ENCODE measurements around the gene MYO9A.

- no peak for TF ChIP-seq CTCF (IDR thresholded peaks at IDR 0.05)
- no peak for TF ChIP-seq EZH2 (IDR thresholded peaks at IDR 0.05; ENCODE audit: borderline replicate concordance, insufficient read depth, low read depth, low read length, poor library complexity, severe bottlenecking)
These were observed 106.5 kb downstream of the MYO9A start for GRCh38 chr15:72011302-72011942.

Measured in B cell (primary cell).